Astrocyte (in vitro differentiated cells and primary cell): Measurements from ENCODE around the gene BAIAP3. TPM values are rescaled to one million over a fixed set of nuclear protein-coding genes. Genes with fewer than 3 reads are reported as not detected.

Experiments used
- DNase-seq: peaks from one replicate; pipeline ENCODE4 v3.0.0-alpha.2; 2010; ENCODE audit warnings: low read depth
- FAIRE-seq: peaks from 2 replicates; lab custom pipeline; 2011; peaks lifted over from hg19 to GRCh38; lab: Jason Lieb, UNC
- H2AFZ ChIP-seq: 2 replicates; pipeline ENCODE4 v1.6.0; 2012; ENCODE audit warnings: low read depth, low read length, inconsistent platforms
- H3K27ac ChIP-seq: 2 replicates; pipeline ENCODE4 v1.5.1; 2011; ENCODE audit warnings: low read depth, low read length, inconsistent platforms
- H3K27me3 ChIP-seq: 2 replicates; pipeline ENCODE4 v1.6.0; 2011; ENCODE audit warnings: low read length, inconsistent platforms; ENCODE audit not compliant: insufficient read depth
- H3K36me3 ChIP-seq: 2 replicates; pipeline ENCODE4 v1.5.1; 2011; ENCODE audit warnings: low read length, inconsistent platforms; ENCODE audit not compliant: insufficient read depth
- H3K4me1 ChIP-seq: 2 replicates; pipeline ENCODE4 v1.5.1; 2011; ENCODE audit warnings: low read length, inconsistent platforms; ENCODE audit not compliant: insufficient read depth
- H3K4me2 ChIP-seq: 2 replicates; pipeline ENCODE4 v1.6.0; 2012; ENCODE audit warnings: low read length, inconsistent platforms
- H3K4me3 ChIP-seq: 2 replicates; pipeline ENCODE4 v1.5.1; 2011; ENCODE audit warnings: low read depth, mild to moderate bottlenecking, low read length, inconsistent platforms; ENCODE audit not compliant: insufficient read depth
- H3K79me2 ChIP-seq: 2 replicates; pipeline ENCODE4 v1.6.0; 2012; ENCODE audit warnings: mild to moderate bottlenecking, low read length, inconsistent platforms; ENCODE audit not compliant: insufficient read depth
- H3K9ac ChIP-seq: 2 replicates; pipeline ENCODE4 v1.6.0; 2012; ENCODE audit warnings: mild to moderate bottlenecking, low read length, inconsistent platforms
- H3K9me3 ChIP-seq: 2 replicates; pipeline ENCODE4 v1.5.1; 2012; ENCODE audit warnings: low read depth, mild to moderate bottlenecking, low read length, inconsistent platforms; ENCODE audit not compliant: insufficient read depth
- H4K20me1 ChIP-seq: 2 replicates; pipeline ENCODE4 v1.6.0; 2012; ENCODE audit warnings: low read length, inconsistent platforms; ENCODE audit not compliant: insufficient read depth
- H3K27ac Mint-ChIP-seq: one replicate; pipeline ENCODE4 v1.8.0; 2021; ENCODE audit warnings: mild to moderate bottlenecking, mixed read lengths; ENCODE audit not compliant: unreplicated experiment
- H3K27me3 Mint-ChIP-seq: one replicate; pipeline ENCODE4 v1.8.0; 2021; ENCODE audit warnings: low read depth, mixed read lengths; ENCODE audit not compliant: unreplicated experiment
- H3K36me3 Mint-ChIP-seq: one replicate; pipeline ENCODE4 v1.8.0; 2021; ENCODE audit warnings: low read depth, mixed read lengths; ENCODE audit not compliant: unreplicated experiment
- H3K4me1 Mint-ChIP-seq: one replicate; pipeline ENCODE4 v1.8.0; 2021; ENCODE audit warnings: low read depth, mixed read lengths; ENCODE audit not compliant: unreplicated experiment
- H3K4me3 Mint-ChIP-seq: one replicate; pipeline ENCODE4 v1.8.0; 2021; ENCODE audit warnings: mild to moderate bottlenecking, moderate library complexity, mixed read lengths; ENCODE audit not compliant: unreplicated experiment
- H3K9me3 Mint-ChIP-seq: one replicate; pipeline ENCODE4 v1.8.0; 2021; ENCODE audit warnings: mild to moderate bottlenecking, mixed read lengths; ENCODE audit not compliant: unreplicated experiment
- EZH2 ChIP-seq: IDR thresholded peaks from 2 replicates; pipeline ENCODE4 v1.6.1; 2012; ENCODE audit warnings: mild to moderate bottlenecking, low read length, inconsistent platforms; ENCODE audit not compliant: insufficient read depth
- total RNA-seq: library from RNA; stranded (reverse); gene quantifications from 2 replicates; pipeline ENCODE4 v1.2.1, GENCODE V29; 2021
- TF ChIP-seq, protein P1 (sequence below): IDR thresholded peaks from 2 replicates; pipeline ENCODE4 v1.5.1; 2011; ENCODE audit warnings: low read depth, mild to moderate bottlenecking, inconsistent platforms, low read length, moderate library complexity; ENCODE audit not compliant: insufficient read depth

Gene BAIAP3
- total RNA-seq, 1 donor from 2014 or later, result 2.6 TPM

DNA sequence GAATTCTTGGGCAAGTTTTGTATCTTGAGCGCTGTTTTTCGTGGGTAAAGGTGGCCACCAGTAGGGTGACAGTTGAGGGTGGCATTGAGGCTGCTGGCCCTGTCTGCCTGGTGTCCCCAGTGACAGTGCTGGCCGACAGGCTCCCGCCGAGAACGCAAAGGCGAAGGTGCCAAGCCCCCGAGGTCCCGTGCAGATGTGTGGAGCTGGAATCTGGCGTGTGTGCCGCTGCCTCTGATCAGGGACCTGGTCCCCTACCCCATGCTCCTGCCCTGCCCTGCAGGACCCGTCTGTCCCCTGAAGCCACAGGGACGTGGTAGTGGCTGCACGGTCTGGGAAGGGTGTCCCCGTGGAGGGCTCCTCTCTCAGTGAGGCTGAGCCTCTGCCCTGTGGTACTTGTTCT lies 20.5 kb upstream of the BAIAP3 start:
- Histone ChIP-seq H3K4me3 (no peak overlapping the region), H3K4me2 (no peak overlapping the region), H3K27ac (no peak overlapping the region), H4K20me1 (peaks cover 77% of the 10 kb centered on the region), H3K36me3 (peaks cover 21% of the 10 kb centered on the region), H2AFZ (no peak overlapping the region), H3K27me3 (no peaks in the 10 kb centered on the region), H3K9me3 (no peaks in the 10 kb centered on the region), H3K9ac (no peak overlapping the region), H3K4me1 (peaks cover 24% of the 10 kb centered on the region), H3K79me2 (peaks cover 81% of the 10 kb centered on the region)
- Mint-ChIP-seq H3K4me1 (peaks cover 6% of the 10 kb centered on the region), H3K36me3 (peaks cover 8% of the 10 kb centered on the region), H3K9me3 (no peaks in the 10 kb centered on the region), H3K27ac (peak overlapping the region; percentile 20), H3K4me3 (peak overlapping the region; percentile 40), H3K27me3 (no peaks in the 10 kb centered on the region)
- DNase-seq (no peak), FAIRE-seq (no peak)
- TF ChIP-seq EZH2, result no peak
- TF ChIP-seq, protein P1, sequence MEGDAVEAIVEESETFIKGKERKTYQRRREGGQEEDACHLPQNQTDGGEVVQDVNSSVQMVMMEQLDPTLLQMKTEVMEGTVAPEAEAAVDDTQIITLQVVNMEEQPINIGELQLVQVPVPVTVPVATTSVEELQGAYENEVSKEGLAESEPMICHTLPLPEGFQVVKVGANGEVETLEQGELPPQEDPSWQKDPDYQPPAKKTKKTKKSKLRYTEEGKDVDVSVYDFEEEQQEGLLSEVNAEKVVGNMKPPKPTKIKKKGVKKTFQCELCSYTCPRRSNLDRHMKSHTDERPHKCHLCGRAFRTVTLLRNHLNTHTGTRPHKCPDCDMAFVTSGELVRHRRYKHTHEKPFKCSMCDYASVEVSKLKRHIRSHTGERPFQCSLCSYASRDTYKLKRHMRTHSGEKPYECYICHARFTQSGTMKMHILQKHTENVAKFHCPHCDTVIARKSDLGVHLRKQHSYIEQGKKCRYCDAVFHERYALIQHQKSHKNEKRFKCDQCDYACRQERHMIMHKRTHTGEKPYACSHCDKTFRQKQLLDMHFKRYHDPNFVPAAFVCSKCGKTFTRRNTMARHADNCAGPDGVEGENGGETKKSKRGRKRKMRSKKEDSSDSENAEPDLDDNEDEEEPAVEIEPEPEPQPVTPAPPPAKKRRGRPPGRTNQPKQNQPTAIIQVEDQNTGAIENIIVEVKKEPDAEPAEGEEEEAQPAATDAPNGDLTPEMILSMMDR, result no peak

DNA sequence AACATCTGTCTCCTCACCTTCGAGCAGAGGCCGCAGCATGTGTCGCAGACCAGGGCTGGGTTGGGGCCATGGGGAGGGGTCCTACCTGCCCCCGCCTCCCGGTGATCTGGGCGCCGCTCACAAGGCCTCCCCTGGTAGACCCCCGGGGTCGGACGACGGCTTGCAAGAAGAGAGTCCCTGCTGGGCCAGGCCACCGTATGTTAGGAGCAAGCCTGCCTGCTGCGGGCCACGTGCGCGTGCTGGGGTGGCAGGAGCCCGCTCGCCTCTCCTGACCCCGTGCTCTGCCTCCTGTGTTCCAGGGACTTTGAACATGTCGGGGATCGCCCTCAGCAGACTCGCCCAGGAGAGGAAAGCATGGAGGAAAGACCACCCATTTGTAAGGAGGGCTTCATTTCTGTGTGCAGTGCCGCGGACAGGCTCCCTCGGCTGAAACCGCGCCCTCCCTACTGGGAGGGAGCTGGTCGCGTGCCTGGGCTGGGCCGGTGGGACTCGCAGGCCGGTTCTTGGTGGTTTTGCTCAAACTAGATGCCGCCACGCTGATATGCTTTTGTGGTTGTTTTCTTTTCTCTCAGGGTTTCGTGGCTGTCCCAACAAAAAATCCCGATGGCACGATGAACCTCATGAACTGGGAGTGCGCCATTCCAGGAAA lies 19.6 kb upstream of the BAIAP3 start:
- H3K4me2 ChIP-seq, result no peak overlapping the region
- no peaks in the 10 kb centered on the region for H3K27me3 ChIP-seq
- no peaks in the 10 kb centered on the region for H3K27me3 Mint-ChIP-seq
- H4K20me1 ChIP-seq, result peaks cover 86% of the 10 kb centered on the region
- no peak for DNase-seq
- no peaks in the 10 kb centered on the region for H3K9me3 Mint-ChIP-seq
- no peak for FAIRE-seq
- H3K9ac ChIP-seq, result no peak overlapping the region
- TF ChIP-seq, protein P1, result no peak
- no peak for TF ChIP-seq EZH2
- H3K4me3 ChIP-seq, result no peak overlapping the region
- no peak overlapping the region for H2AFZ ChIP-seq
- peaks cover 6% of the 10 kb centered on the region for H3K4me1 Mint-ChIP-seq
- H3K4me3 Mint-ChIP-seq, result no peak overlapping the region
- peaks cover 8% of the 10 kb centered on the region for H3K36me3 Mint-ChIP-seq
- H3K4me1 ChIP-seq, result peaks cover 24% of the 10 kb centered on the region
- no peak overlapping the region for H3K27ac Mint-ChIP-seq
- H3K79me2 ChIP-seq, result peaks cover 90% of the 10 kb centered on the region
- no peaks in the 10 kb centered on the region for H3K9me3 ChIP-seq
- H3K36me3 ChIP-seq, result peaks cover 29% of the 10 kb centered on the region
- H3K27ac ChIP-seq, result no peak overlapping the region

DNA sequence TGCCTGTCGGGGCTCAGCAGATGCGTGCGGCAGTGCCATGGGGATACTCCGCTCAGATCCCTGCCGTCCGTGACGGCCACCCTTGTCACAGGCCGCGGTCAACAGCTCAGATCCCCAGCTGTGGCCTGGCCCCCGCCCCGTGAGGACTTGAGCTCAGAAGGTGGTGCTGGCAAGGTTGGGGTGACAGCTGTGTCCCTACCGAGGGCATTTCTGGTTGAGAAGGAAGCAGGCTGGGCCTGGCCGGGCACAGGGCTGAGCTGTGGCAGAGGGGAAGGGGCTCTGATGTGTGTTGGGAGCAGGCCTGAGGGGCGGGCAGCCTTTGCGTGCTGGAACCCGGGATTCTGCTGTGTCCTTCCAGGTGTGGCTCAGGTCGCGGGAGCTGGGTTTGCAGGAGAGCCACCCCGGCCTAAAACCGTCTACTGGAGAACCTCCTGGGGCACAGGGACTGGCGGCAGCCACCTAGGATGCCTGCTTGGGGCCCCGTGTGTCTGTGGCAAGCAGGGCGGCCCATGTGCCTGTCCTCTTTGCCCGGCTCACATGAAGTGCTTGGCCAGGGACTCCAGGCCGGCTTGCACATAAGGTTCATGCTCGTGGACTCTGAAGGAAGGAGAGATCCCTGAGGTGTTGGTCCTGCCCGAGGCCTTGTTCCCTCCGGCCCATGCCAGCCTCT lies 18.9 kb upstream of the BAIAP3 start:
- Histone ChIP-seq H3K79me2 (peaks cover 97% of the 10 kb centered on the region), H3K9me3 (no peaks in the 10 kb centered on the region), H3K4me2 (no peak overlapping the region), H3K36me3 (peaks cover 34% of the 10 kb centered on the region), H3K9ac (no peak overlapping the region), H3K4me3 (no peak overlapping the region), H2AFZ (no peak overlapping the region), H3K27me3 (no peaks in the 10 kb centered on the region), H4K20me1 (peaks cover 93% of the 10 kb centered on the region), H3K4me1 (peaks cover 24% of the 10 kb centered on the region), H3K27ac (no peak overlapping the region)
- H3K27me3 Mint-ChIP-seq, result no peaks in the 10 kb centered on the region
- DNase-seq (no peak), FAIRE-seq (no peak)
- no peak for TF ChIP-seq EZH2
- TF ChIP-seq, protein P1, result no peak
- H3K4me1 Mint-ChIP-seq, result peaks cover 6% of the 10 kb centered on the region
- no peak overlapping the region for H3K27ac Mint-ChIP-seq
- peaks cover 8% of the 10 kb centered on the region for H3K36me3 Mint-ChIP-seq
- no peak overlapping the region for H3K4me3 Mint-ChIP-seq
- H3K9me3 Mint-ChIP-seq, result no peaks in the 10 kb centered on the region
